ENCODE results near the gene VPS11.
A peak's percentile ranks its signal among the peaks of the same experiment; 100 is the strongest.

VPS11 gene

GRCh38 chr11:119121008-119121810 lies 53.6 kb downstream of the VPS11 start, which contains the start of gene HINFP:
Gene HINFP (plus strand): TSS chr11:119121580. CDS start chr11:119126945, 5,365 bp downstream.
- peak; percentile 94 for DNase-seq (ENCODE audit: low read depth, low spot score)

- no peak for DNase-seq (ENCODE audit: low read depth, low spot score)
Measured at GRCh38 chr11:119121811-119122124, 54.1 kb downstream of the VPS11 start.

- no peak for DNase-seq (ENCODE audit: low read depth, low spot score)
Measured at GRCh38 chr11:119125821-119126220, 58.2 kb downstream of the VPS11 start.

- no peak for DNase-seq (ENCODE audit: low read depth, low spot score)
Measured at GRCh38 chr11:119126675-119127268, 59.2 kb downstream of the VPS11 start.

GRCh38 chr11:119130662-119131061 lies 63.0 kb downstream of the VPS11 start:
- DNase-seq (ENCODE audit: low read depth, low spot score) = no peak
